HG02973 (cell line): ENCODE measurements around the gene LIMCH1.

Source experiments
- ATAC-seq: cut with Tn5 transposase; IDR thresholded peaks from one replicate; pipeline ENCODE4 v1.9.1; 2021; ENCODE audit warnings: moderate library complexity; ENCODE audit not compliant: unreplicated experiment

The LIMCH1 gene

GRCh38 chr4:41602886-41603498 lies 65.0 kb downstream of the LIMCH1 start:
- ATAC-seq = no peak

GRCh38 chr4:41609851-41610250 lies 71.9 kb downstream of the LIMCH1 start:
- ATAC-seq = no peak

GRCh38 chr4:41610474-41610873 lies 72.5 kb downstream of the LIMCH1 start:
- ATAC-seq = no peak

- no peak for ATAC-seq
These were observed 73.3 kb downstream of the LIMCH1 start for GRCh38 chr4:41611124-41611838.

GRCh38 chr4:41611881-41612871 lies 74.2 kb downstream of the LIMCH1 start:
- no peak for ATAC-seq

GRCh38 chr4:41613386-41613785 lies 75.4 kb downstream of the LIMCH1 start:
- ATAC-seq = no peak

- ATAC-seq = no peak
These were observed 75.9 kb downstream of the LIMCH1 start for GRCh38 chr4:41613821-41614220.

GRCh38 chr4:41614519-41614918 lies 76.6 kb downstream of the LIMCH1 start:
- no peak for ATAC-seq

GRCh38 chr4:41619161-41619560 lies 81.2 kb downstream of the LIMCH1 start:
- no peak for ATAC-seq

- ATAC-seq = no peak
These were observed 82.8 kb downstream of the LIMCH1 start for GRCh38 chr4:41620594-41621256.

- ATAC-seq = no peak
These were observed 84.8 kb downstream of the LIMCH1 start for GRCh38 chr4:41622787-41623186.

GRCh38 chr4:41624765-41625164 lies 86.8 kb downstream of the LIMCH1 start:
- ATAC-seq = no peak

GRCh38 chr4:41625531-41625930 lies 87.6 kb downstream of the LIMCH1 start:
- ATAC-seq = no peak

GRCh38 chr4:41628936-41629335 lies 91.0 kb downstream of the LIMCH1 start:
- ATAC-seq = no peak

GRCh38 chr4:41631523-41631922 lies 93.6 kb downstream of the LIMCH1 start:
- no peak for ATAC-seq

- ATAC-seq = no peak
These were observed 94.6 kb downstream of the LIMCH1 start for GRCh38 chr4:41632481-41633073.

GRCh38 chr4:41633321-41633720 lies 95.4 kb downstream of the LIMCH1 start:
- no peak for ATAC-seq

GRCh38 chr4:41635441-41635840 lies 97.5 kb downstream of the LIMCH1 start:
- ATAC-seq = no peak

- no peak for ATAC-seq
These were observed 100.2 kb downstream of the LIMCH1 start for GRCh38 chr4:41638203-41638602.

- ATAC-seq = no peak
These were observed 100.9 kb downstream of the LIMCH1 start for GRCh38 chr4:41638866-41639265.

- no peak for ATAC-seq
These were observed 101.3 kb downstream of the LIMCH1 start for GRCh38 chr4:41639291-41639690.
